ENCODE data around the gene CCDC192. TPM values are rescaled to one million over a fixed set of nuclear protein-coding genes. Genes with fewer than 3 reads are reported as not detected.
A peak's percentile ranks its signal among the peaks of the same experiment; 100 is the strongest.

Gene CCDC192
- total and polyA plus RNA-seq, 2 experiments from 2014 or later: 0.40 TPM; not detected in 1

DNA sequence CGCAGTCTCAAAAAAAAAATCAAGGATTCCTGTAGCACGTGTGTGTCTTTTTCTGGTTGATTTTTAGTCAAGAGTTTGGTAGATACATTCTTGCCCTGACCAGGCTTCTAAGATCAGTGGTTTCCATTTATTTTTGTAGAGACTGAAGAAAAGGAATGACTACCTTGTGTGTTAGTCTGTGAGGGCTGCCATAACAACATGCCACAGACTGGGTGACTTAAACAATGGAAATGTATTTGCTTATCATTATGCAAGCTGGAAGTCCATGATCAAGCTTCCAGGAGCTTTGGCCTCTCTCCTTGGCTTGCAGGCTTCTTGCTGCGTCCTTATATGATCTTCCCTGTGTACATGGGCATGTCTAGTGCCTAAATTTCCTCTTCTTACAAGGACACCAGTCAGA is 127.0 kb downstream of the CCDC192 start:
- Histone ChIP-seq H3K4me1 (ENCODE audit: insufficient read depth) (no peaks in the 10 kb centered on the region), H3F3A (replicated peaks; ENCODE audit: low read depth) (no peaks in the 10 kb centered on the region), H2AFZ (no peak overlapping the region), H3K9me2 (ENCODE audit: insufficient read depth) (no peaks in the 10 kb centered on the region), H4K20me1 (replicated peaks; ENCODE audit: insufficient read depth) (no peaks in the 10 kb centered on the region), H3K4me2 (no peak overlapping the region), H3K4me3 (no peak overlapping the region), H3K27ac (ENCODE audit: low read depth) (no peak overlapping the region), H3K79me2 (replicated peaks; ENCODE audit: insufficient read depth) (no peaks in the 10 kb centered on the region), H3K36me3 (ENCODE audit: insufficient read depth) (no peaks in the 10 kb centered on the region), H3K27me3 (ENCODE audit: insufficient read depth) (no peaks in the 10 kb centered on the region)
- Mint-ChIP-seq H3K4me3 (no peak overlapping the region), H3K36me3 (ENCODE audit: low read depth) (no peaks in the 10 kb centered on the region), H3K9me3 (no peaks in the 10 kb centered on the region), H3K27me3 (ENCODE audit: insufficient read depth, low read depth, poor library complexity) (no peaks in the 10 kb centered on the region), H3K27ac (peak overlapping the region; percentile 63; the same call in 1 of the 2 replicates), H3K4me1 (no peaks in the 10 kb centered on the region)
- no peak for TF ChIP-seq ZNF331 (CRISPR knock-in tag; IDR thresholded peaks at IDR 0.05; ENCODE audit: low read depth)
- TF ChIP-seq POLR2AphosphoS5 (IDR thresholded peaks at IDR 0.05; ENCODE audit: low read depth): no peak
- TF ChIP-seq JUNB (IDR thresholded peaks at IDR 0.05; ENCODE audit: unreplicated experiment): no peak
- TF ChIP-seq, protein P1, sequence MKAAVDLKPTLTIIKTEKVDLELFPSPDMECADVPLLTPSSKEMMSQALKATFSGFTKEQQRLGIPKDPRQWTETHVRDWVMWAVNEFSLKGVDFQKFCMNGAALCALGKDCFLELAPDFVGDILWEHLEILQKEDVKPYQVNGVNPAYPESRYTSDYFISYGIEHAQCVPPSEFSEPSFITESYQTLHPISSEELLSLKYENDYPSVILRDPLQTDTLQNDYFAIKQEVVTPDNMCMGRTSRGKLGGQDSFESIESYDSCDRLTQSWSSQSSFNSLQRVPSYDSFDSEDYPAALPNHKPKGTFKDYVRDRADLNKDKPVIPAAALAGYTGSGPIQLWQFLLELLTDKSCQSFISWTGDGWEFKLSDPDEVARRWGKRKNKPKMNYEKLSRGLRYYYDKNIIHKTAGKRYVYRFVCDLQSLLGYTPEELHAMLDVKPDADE (IDR thresholded peaks at IDR 0.05): no peak
- TF ChIP-seq, protein P2, sequence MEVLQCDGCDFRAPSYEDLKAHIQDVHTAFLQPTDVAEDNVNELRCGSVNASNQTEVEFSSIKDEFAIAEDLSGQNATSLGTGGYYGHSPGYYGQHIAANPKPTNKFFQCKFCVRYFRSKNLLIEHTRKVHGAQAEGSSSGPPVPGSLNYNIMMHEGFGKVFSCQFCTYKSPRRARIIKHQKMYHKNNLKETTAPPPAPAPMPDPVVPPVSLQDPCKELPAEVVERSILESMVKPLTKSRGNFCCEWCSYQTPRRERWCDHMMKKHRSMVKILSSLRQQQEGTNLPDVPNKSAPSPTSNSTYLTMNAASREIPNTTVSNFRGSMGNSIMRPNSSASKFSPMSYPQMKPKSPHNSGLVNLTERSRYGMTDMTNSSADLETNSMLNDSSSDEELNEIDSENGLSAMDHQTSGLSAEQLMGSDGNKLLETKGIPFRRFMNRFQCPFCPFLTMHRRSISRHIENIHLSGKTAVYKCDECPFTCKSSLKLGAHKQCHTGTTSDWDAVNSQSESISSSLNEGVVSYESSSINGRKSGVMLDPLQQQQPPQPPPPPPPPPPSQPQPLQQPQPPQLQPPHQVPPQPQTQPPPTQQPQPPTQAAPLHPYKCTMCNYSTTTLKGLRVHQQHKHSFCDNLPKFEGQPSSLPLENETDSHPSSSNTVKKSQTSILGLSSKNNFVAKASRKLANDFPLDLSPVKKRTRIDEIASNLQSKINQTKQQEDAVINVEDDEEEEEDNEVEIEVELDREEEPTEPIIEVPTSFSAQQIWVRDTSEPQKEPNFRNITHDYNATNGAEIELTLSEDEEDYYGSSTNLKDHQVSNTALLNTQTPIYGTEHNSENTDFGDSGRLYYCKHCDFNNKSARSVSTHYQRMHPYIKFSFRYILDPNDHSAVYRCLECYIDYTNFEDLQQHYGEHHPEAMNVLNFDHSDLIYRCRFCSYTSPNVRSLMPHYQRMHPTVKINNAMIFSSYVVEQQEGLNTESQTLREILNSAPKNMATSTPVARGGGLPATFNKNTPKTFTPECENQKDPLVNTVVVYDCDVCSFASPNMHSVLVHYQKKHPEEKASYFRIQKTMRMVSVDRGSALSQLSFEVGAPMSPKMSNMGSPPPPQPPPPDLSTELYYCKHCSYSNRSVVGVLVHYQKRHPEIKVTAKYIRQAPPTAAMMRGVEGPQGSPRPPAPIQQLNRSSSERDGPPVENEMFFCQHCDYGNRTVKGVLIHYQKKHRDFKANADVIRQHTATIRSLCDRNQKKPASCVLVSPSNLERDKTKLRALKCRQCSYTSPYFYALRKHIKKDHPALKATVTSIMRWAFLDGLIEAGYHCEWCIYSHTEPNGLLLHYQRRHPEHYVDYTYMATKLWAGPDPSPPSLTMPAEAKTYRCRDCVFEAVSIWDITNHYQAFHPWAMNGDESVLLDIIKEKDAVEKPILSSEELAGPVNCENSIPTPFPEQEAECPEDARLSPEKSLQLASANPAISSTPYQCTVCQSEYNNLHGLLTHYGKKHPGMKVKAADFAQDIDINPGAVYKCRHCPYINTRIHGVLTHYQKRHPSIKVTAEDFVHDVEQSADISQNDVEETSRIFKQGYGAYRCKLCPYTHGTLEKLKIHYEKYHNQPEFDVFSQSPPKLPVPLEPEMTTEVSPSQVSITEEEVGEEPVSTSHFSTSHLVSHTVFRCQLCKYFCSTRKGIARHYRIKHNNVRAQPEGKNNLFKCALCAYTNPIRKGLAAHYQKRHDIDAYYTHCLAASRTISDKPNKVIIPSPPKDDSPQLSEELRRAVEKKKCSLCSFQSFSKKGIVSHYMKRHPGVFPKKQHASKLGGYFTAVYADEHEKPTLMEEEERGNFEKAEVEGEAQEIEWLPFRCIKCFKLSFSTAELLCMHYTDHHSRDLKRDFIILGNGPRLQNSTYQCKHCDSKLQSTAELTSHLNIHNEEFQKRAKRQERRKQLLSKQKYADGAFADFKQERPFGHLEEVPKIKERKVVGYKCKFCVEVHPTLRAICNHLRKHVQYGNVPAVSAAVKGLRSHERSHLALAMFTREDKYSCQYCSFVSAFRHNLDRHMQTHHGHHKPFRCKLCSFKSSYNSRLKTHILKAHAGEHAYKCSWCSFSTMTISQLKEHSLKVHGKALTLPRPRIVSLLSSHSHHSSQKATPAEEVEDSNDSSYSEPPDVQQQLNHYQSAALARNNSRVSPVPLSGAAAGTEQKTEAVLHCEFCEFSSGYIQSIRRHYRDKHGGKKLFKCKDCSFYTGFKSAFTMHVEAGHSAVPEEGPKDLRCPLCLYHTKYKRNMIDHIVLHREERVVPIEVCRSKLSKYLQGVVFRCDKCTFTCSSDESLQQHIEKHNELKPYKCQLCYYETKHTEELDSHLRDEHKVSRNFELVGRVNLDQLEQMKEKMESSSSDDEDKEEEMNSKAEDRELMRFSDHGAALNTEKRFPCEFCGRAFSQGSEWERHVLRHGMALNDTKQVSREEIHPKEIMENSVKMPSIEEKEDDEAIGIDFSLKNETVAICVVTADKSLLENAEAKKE (CRISPR knock-in tag; IDR thresholded peaks at IDR 0.05): no peak
- no peak for TF ChIP-seq CREB1 (CRISPR knock-in tag; IDR thresholded peaks at IDR 0.05; ENCODE audit: low read depth)
- no peak for TF ChIP-seq EZH2 (IDR thresholded peaks at IDR 0.05; ENCODE audit: low read depth, unreplicated experiment)
- TF ChIP-seq, protein P3, sequence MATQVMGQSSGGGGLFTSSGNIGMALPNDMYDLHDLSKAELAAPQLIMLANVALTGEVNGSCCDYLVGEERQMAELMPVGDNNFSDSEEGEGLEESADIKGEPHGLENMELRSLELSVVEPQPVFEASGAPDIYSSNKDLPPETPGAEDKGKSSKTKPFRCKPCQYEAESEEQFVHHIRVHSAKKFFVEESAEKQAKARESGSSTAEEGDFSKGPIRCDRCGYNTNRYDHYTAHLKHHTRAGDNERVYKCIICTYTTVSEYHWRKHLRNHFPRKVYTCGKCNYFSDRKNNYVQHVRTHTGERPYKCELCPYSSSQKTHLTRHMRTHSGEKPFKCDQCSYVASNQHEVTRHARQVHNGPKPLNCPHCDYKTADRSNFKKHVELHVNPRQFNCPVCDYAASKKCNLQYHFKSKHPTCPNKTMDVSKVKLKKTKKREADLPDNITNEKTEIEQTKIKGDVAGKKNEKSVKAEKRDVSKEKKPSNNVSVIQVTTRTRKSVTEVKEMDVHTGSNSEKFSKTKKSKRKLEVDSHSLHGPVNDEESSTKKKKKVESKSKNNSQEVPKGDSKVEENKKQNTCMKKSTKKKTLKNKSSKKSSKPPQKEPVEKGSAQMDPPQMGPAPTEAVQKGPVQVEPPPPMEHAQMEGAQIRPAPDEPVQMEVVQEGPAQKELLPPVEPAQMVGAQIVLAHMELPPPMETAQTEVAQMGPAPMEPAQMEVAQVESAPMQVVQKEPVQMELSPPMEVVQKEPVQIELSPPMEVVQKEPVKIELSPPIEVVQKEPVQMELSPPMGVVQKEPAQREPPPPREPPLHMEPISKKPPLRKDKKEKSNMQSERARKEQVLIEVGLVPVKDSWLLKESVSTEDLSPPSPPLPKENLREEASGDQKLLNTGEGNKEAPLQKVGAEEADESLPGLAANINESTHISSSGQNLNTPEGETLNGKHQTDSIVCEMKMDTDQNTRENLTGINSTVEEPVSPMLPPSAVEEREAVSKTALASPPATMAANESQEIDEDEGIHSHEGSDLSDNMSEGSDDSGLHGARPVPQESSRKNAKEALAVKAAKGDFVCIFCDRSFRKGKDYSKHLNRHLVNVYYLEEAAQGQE (IDR thresholded peaks at IDR 0.05; ENCODE audit: unreplicated experiment): no peak
- ATAC-seq (no peak), DNase-seq (ENCODE audit: low spot score) (no peak)
